Activated CD4-positive, alpha-beta T cell treated with anti-CD3 and anti-CD28 coated beads, Interleukin-2, amount 10 ng/mL, durations not matched to agents 7 days and 5 days (primary cell): Measurements from ENCODE around the gene UBE2J2. TPM values are rescaled to one million over a fixed set of nuclear protein-coding genes. Genes with fewer than 3 reads are reported as not detected.

Source experiments
- CTCF ChIA-PET: fragments of 350-600 bp; sonication (Branson Sonifier 250); formaldehyde crosslinking; loops from one replicate; lab custom pipeline; 2021; ENCODE audit warnings: antibody characterized with exemption; lab: Charles Lee
- POLR2A ChIA-PET: fragments of 350-600 bp; sonication (Branson Sonifier 250); formaldehyde crosslinking; loops from one replicate; lab custom pipeline; 2021; ENCODE audit warnings: antibody characterized with exemption; lab: Charles Lee
- DNase-seq: peaks from one replicate; pipeline ENCODE4 v3.0.0-alpha.2; 2020
- H3K27ac Mint-ChIP-seq: one replicate; pipeline ENCODE4 v1.8.0; 2021; ENCODE audit warnings: mild to moderate bottlenecking, moderate library complexity, mixed read lengths
- H3K27me3 Mint-ChIP-seq: one replicate; pipeline ENCODE4 v1.8.0; 2021; ENCODE audit warnings: mixed read lengths
- H3K36me3 Mint-ChIP-seq: one replicate; pipeline ENCODE4 v1.8.0; 2021; ENCODE audit warnings: low read depth, mixed read lengths
- H3K4me1 Mint-ChIP-seq: one replicate; pipeline ENCODE4 v1.8.0; 2021; ENCODE audit warnings: mixed read lengths
- H3K4me3 Mint-ChIP-seq: one replicate; pipeline ENCODE4 v1.8.0; 2021; ENCODE audit warnings: mild to moderate bottlenecking, moderate library complexity, mixed read lengths
- H3K9me3 Mint-ChIP-seq: one replicate; pipeline ENCODE4 v1.8.0; 2021; ENCODE audit warnings: mixed read lengths
- total RNA-seq, 2 experiments: library from RNA; stranded (reverse); gene quantifications; one replicate each; pipeline ENCODE4 v1.2.3, GENCODE V29; 2021

The UBE2J2 gene
- total RNA-seq, 2 experiments from 2014 or later, result 63.4 to 63.7 TPM

- no peak overlapping the region for H3K4me3 Mint-ChIP-seq
These were observed 47.7 kb downstream of the UBE2J2 start for GRCh38 chr1:1225913-1226312.

DNA sequence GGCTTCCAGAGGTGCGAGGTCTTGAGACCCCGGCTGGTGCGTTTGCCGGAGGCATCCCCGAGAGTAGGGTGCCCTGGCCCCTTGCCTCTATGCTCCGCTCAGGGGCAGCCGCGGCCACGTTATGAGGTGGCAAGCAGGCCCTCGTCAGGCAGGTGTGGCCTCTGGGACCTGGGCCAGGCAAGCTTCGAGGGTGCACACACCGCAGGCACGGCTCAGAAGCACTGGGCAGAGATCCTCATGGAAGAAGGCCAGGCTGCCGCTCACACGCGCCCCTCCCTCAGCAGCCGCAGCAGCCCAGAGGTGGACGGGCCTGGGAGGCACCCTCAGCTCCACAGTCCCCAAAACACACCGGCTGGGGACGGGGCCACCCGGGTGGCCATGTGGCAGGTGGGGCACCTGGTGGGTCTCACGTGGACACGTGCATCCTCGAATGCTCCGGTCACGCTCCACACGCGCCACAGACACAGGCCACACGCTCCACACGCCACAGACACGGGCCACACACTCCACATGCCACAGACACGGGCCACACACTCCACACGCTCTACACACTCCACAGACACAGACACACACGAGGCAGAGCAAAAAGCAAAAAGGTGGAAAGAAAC lies 48.3 kb downstream of the UBE2J2 start:
- CTCF ChIA-PET, result interaction anchor here (0.9 to 1.4 kb wide), 2 partner anchors 146 to 206 kb away, joined by 3 to 4 read pairs; no protein-coding TSS in a partner anchor
- no peak overlapping the region for H3K4me3 Mint-ChIP-seq
- peaks cover 47% of the 10 kb centered on the region for H3K36me3 Mint-ChIP-seq
- H3K27ac Mint-ChIP-seq, result no peak overlapping the region
- no peak for DNase-seq
- peaks cover 13% of the 10 kb centered on the region for H3K4me1 Mint-ChIP-seq
- POLR2A ChIA-PET, result no interaction called here
- no peaks in the 10 kb centered on the region for H3K27me3 Mint-ChIP-seq
- no peaks in the 10 kb centered on the region for H3K9me3 Mint-ChIP-seq

More at GRCh38 chr1:1225913-1226312, 47.7 kb downstream of the UBE2J2 start:
- Mint-ChIP-seq H3K27me3 (no peaks in the 10 kb centered on the region), H3K4me1 (peaks cover 17% of the 10 kb centered on the region), H3K36me3 (peaks cover 45% of the 10 kb centered on the region), H3K9me3 (no peaks in the 10 kb centered on the region), H3K27ac (peak overlapping the region; percentile 28)
- CTCF ChIA-PET, result interaction anchor here (0.6 to 1.6 kb wide), 4 partner anchors 9 to 146 kb away, joined by 3 to 6 read pairs (median 4); no protein-coding TSS in a partner anchor
- DNase-seq, result no peak
- POLR2A ChIA-PET, result no interaction called here

DNA sequence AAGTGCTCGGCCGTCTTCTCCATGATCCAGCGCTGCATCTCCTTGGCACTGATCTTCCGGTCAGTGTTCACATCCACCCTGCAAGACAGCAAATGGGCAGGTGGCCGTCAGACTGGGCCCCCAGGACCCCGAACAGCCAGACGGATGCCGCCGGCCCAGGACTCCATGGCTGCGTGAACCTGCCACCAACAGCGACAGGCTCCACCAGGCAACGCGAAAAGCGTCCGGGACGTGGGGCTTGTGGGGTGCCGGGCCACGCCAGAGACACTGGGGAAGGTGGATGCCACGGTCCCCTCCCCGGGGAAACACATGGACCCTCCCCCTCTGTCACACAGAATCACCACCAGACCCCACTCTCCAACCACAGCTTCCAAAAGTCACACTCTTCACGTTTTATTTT lies 49.8 kb downstream of the UBE2J2 start:
- CTCF ChIA-PET, result interaction anchor here (0.6 to 1.4 kb wide), 2 partner anchors 204 to 1035 kb away, joined by 3 read pairs; no protein-coding TSS in a partner anchor
- no peak for DNase-seq
- peaks cover 45% of the 10 kb centered on the region for H3K36me3 Mint-ChIP-seq
- no peaks in the 10 kb centered on the region for H3K9me3 Mint-ChIP-seq
- no peaks in the 10 kb centered on the region for H3K27me3 Mint-ChIP-seq
- POLR2A ChIA-PET, result no interaction called here
- H3K4me1 Mint-ChIP-seq, result peaks cover 9% of the 10 kb centered on the region
- H3K27ac Mint-ChIP-seq, result no peak overlapping the region
- no peak overlapping the region for H3K4me3 Mint-ChIP-seq

DNA sequence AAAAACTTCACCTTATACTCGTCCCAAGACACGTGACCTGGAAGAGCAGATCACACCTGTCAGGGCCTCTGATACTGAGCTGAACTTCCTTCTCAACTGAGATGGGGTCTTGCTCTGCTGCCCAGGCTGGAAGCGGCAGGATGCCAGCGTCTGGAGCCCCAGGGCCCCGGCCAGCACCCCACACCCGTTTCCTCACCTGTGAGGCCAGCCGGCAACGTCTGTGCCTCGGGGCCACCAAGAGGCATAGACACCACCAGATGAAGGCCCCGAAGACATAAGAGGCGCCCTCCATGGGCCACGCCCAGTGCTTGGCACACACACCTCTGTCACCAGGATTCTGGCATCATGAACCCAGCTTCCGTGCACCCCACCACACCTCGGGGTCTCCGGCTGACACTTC lies 50.3 kb downstream of the UBE2J2 start:
- no peaks in the 10 kb centered on the region for H3K9me3 Mint-ChIP-seq
- H3K4me1 Mint-ChIP-seq, result peaks cover 10% of the 10 kb centered on the region
- no peaks in the 10 kb centered on the region for H3K27me3 Mint-ChIP-seq
- CTCF ChIA-PET, result interaction anchor here (0.6 kb wide), 1 partner anchor 1035 kb away, joined by 3 read pairs; no protein-coding TSS in a partner anchor
- DNase-seq, result no peak
- no peak overlapping the region for H3K27ac Mint-ChIP-seq
- POLR2A ChIA-PET, result no interaction called here
- peaks cover 45% of the 10 kb centered on the region for H3K36me3 Mint-ChIP-seq
- H3K4me3 Mint-ChIP-seq, result no peak overlapping the region

DNA sequence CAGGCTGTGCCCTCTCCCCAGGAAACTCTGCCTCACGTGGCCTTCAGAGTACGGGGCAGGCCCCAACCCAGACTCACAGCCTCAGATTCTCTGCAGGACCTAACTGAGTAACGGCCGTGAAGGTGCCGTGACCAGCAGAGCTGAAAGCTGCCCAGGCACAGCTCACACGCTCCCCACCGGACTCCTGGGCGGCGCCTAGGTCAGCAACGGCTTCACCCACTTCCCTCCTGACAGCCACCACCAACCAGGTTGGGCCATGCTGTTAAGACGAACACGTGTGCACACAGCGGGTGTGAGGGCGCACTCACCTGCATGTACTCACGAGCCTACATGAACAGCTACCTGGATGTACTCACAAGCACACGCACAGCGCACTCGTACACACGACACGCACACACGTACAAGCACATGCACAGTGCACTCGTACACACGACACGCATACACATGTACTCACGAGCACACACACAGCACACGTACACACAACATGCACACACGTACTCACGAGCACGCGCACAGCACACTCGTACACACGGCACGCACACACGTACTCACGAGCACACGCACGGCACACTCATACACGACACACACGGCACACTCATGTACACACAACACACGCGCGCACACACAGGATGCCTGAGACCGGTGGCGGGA lies 51.0 kb downstream of the UBE2J2 start:
- peaks cover 50% of the 10 kb centered on the region for H3K36me3 Mint-ChIP-seq
- no peak overlapping the region for H3K4me3 Mint-ChIP-seq
- no peaks in the 10 kb centered on the region for H3K9me3 Mint-ChIP-seq
- H3K27me3 Mint-ChIP-seq, result no peaks in the 10 kb centered on the region
- H3K27ac Mint-ChIP-seq, result no peak overlapping the region
- ChIA-PET POLR2A (no interaction called here), CTCF (no interaction called here)
- no peak for DNase-seq
- H3K4me1 Mint-ChIP-seq, result peaks cover 16% of the 10 kb centered on the region

- POLR2A ChIA-PET, result no interaction called here
These were observed 51.6 kb downstream of the UBE2J2 start for GRCh38 chr1:1221887-1222574.

GRCh38 chr1:1220197-1220596 lies 53.5 kb downstream of the UBE2J2 start:
- H3K4me3 Mint-ChIP-seq, result no peak overlapping the region
- H3K36me3 Mint-ChIP-seq, result peaks cover 52% of the 10 kb centered on the region
- POLR2A ChIA-PET, result no interaction called here

More at GRCh38 chr1:1221887-1222574, 51.6 kb downstream of the UBE2J2 start:
- Mint-ChIP-seq H3K27ac (no peak overlapping the region), H3K4me1 (peaks cover 16% of the 10 kb centered on the region), H3K9me3 (no peaks in the 10 kb centered on the region), H3K36me3 (peaks cover 53% of the 10 kb centered on the region), H3K4me3 (no peak overlapping the region), H3K27me3 (no peaks in the 10 kb centered on the region)
- CTCF ChIA-PET, result no interaction called here
- no peak for DNase-seq

GRCh38 chr1:1219341-1219740 lies 54.3 kb downstream of the UBE2J2 start:
- Mint-ChIP-seq H3K4me1 (peaks cover 30% of the 10 kb centered on the region), H3K9me3 (no peaks in the 10 kb centered on the region), H3K36me3 (peaks cover 43% of the 10 kb centered on the region), H3K27ac (peak overlapping the region; percentile 68), H3K27me3 (no peaks in the 10 kb centered on the region), H3K4me3 (no peak overlapping the region)
- ChIA-PET POLR2A (no interaction called here), CTCF (interaction anchor here (1.0 to 1.5 kb wide), 2 partner anchors 9 kb away, joined by 3 read pairs; no protein-coding TSS in a partner anchor)
- DNase-seq, result peak; percentile 37

More at GRCh38 chr1:1220197-1220596, 53.5 kb downstream of the UBE2J2 start:
- CTCF ChIA-PET, result no interaction called here
- Mint-ChIP-seq H3K9me3 (no peaks in the 10 kb centered on the region), H3K27ac (no peak overlapping the region), H3K27me3 (no peaks in the 10 kb centered on the region), H3K4me1 (peaks cover 23% of the 10 kb centered on the region)
- DNase-seq, result no peak

- ChIA-PET POLR2A (no interaction called here), CTCF (interaction anchor here (1.0 to 1.5 kb wide), 6 partner anchors 8 to 32 kb away, joined by 3 to 6 read pairs (median 3); no protein-coding TSS in a partner anchor)
- no peaks in the 10 kb centered on the region for H3K27me3 Mint-ChIP-seq
- peaks cover 40% of the 10 kb centered on the region for H3K36me3 Mint-ChIP-seq
- DNase-seq, result no peak
- H3K27ac Mint-ChIP-seq, result no peak overlapping the region
- no peak overlapping the region for H3K4me3 Mint-ChIP-seq
- H3K9me3 Mint-ChIP-seq, result no peaks in the 10 kb centered on the region
- H3K4me1 Mint-ChIP-seq, result peaks cover 35% of the 10 kb centered on the region
These were observed 55.0 kb downstream of the UBE2J2 start for GRCh38 chr1:1218524-1219200.

DNA sequence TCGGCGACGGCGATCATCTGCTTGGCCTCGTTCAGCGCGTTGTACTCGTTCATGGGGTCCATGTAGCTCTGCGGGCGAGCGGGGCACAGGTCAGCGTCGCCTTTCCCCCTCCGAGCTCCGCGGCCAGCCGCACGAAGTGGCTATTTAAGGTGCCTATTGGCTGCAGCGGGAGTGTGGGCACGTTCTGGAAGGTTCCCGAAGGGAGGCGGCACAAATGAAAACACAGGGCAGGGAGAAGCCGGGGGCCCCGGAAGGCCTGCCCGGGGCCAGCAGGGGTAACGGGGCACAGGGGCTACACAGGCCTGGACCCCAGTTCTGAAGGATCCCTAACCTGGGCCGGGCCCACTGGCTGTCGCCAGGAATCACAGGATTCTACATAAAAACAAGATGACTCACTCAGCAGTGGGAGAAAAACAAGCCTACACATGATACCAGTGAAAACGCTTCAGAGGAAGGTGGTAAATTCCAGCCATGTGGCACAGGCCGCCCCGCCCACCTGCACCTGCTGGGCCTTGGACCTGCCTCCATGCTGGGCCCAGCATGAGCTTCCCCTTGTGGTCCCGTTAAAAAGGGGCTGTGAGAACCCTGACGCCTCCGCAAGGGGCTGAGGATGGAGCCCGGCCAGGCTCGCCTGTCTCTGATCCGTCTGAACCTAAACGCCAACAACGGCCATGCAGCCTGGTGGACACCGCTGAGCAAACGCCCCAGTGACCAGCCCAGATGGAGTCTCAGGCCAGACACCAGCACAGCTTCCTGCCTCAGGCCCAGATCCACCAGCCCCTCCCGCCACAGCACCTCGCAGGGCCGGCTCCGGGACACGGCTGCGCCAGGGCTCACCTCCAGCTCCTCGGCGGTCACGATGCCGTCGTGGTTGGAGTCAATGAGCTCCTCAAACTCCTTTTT lies 55.8 kb downstream of the UBE2J2 start:
- DNase-seq, result no peak
- CTCF ChIA-PET, result interaction anchor here (1.0 to 1.6 kb wide), 7 partner anchors 9 to 96 kb away, joined by 3 to 6 read pairs (median 3); no protein-coding TSS in a partner anchor
- peaks cover 35% of the 10 kb centered on the region for H3K36me3 Mint-ChIP-seq
- POLR2A ChIA-PET, result no interaction called here
- H3K4me1 Mint-ChIP-seq, result peaks cover 35% of the 10 kb centered on the region
- H3K27me3 Mint-ChIP-seq, result no peaks in the 10 kb centered on the region
- H3K4me3 Mint-ChIP-seq, result no peak overlapping the region
- H3K27ac Mint-ChIP-seq, result peak overlapping the region; percentile 31
- no peaks in the 10 kb centered on the region for H3K9me3 Mint-ChIP-seq

DNA sequence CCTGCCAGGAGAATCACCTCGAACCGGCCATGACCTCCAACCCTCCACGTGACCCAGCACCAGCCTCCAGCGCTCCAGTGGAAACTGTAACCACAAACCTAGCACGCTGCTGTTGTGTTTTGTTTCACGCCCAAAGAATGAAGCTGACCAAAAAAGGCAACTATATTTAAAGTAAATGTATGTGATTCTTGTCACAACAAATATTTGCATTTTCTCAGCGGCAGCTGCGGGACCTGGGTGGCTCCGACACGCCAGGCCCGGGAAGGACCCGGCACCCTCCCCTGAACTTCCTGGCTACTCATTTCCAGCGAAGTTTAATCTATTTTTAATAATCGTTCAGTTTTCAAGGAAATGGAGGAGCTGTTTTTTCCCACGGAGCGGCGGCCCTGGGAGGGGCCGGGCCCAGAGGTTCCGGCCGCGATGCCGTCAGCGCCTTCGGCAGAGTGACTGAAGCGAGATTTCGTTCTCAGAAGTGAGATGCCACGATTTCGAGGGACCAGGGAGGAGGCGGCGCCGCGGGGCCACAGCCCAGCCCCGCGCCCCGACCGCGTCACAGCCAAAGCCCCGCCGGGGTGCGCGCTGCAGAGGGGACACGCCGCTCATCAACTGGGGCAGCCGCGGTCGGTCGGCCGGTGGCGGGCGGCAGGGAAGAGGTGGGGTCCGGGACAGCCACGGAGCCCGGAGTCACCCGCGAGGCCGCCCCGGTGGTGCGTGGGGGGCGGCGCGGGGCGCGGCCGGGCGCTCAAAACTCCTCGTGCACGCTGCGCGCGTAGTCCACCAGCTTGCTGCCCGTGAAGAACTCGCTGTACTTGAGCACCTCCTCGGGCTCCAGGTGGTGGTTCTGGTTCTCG lies 56.7 kb downstream of the UBE2J2 start:
- H3K4me3 Mint-ChIP-seq, result peak overlapping the region; percentile 66
- ChIA-PET POLR2A (no interaction called here), CTCF (interaction anchor here (1.0 to 1.6 kb wide), 2 partner anchors 10 to 95 kb away, joined by 4 to 5 read pairs; no protein-coding TSS in a partner anchor)
- H3K4me1 Mint-ChIP-seq, result peaks cover 38% of the 10 kb centered on the region
- peak; percentile 54 for DNase-seq
- H3K36me3 Mint-ChIP-seq, result peaks cover 30% of the 10 kb centered on the region
- no peaks in the 10 kb centered on the region for H3K27me3 Mint-ChIP-seq
- H3K27ac Mint-ChIP-seq, result peak overlapping the region; percentile 89
- H3K9me3 Mint-ChIP-seq, result no peaks in the 10 kb centered on the region
